HL-60 (cell line): ENCODE data around the gene GPATCH1.

ENCODE experiments used
- CTCF ChIP-seq: IDR thresholded peaks from one replicate; pipeline ENCODE4 v1.5.1; 2011; ENCODE audit warnings: low read length, control low read depth, inconsistent platforms; ENCODE audit not compliant: insufficient read depth
- POLR2AphosphoS5 ChIP-seq: IDR thresholded peaks from 2 replicates; pipeline ENCODE4 v1.6.1; 2012; ENCODE audit warnings: low read depth
- REST ChIP-seq: IDR thresholded peaks from 2 replicates; pipeline ENCODE4 v1.6.1; 2012; ENCODE audit warnings: low read depth; ENCODE audit not compliant: insufficient replicate concordance

GRCh38 chr19:33063753-33064457, 17.1 kb upstream of the GPATCH1 start:
- TF ChIP-seq POLR2AphosphoS5: no peak
- TF ChIP-seq CTCF: no peak
- TF ChIP-seq REST: no peak
